ENCODE measurements around the gene SNX20. TPM values are rescaled to one million over a fixed set of nuclear protein-coding genes. Genes with fewer than 3 reads are reported as not detected.

SNX20 gene, protein sequence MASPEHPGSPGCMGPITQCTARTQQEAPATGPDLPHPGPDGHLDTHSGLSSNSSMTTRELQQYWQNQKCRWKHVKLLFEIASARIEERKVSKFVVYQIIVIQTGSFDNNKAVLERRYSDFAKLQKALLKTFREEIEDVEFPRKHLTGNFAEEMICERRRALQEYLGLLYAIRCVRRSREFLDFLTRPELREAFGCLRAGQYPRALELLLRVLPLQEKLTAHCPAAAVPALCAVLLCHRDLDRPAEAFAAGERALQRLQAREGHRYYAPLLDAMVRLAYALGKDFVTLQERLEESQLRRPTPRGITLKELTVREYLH
- total RNA-seq: not detected in 2 replicates

DNA sequence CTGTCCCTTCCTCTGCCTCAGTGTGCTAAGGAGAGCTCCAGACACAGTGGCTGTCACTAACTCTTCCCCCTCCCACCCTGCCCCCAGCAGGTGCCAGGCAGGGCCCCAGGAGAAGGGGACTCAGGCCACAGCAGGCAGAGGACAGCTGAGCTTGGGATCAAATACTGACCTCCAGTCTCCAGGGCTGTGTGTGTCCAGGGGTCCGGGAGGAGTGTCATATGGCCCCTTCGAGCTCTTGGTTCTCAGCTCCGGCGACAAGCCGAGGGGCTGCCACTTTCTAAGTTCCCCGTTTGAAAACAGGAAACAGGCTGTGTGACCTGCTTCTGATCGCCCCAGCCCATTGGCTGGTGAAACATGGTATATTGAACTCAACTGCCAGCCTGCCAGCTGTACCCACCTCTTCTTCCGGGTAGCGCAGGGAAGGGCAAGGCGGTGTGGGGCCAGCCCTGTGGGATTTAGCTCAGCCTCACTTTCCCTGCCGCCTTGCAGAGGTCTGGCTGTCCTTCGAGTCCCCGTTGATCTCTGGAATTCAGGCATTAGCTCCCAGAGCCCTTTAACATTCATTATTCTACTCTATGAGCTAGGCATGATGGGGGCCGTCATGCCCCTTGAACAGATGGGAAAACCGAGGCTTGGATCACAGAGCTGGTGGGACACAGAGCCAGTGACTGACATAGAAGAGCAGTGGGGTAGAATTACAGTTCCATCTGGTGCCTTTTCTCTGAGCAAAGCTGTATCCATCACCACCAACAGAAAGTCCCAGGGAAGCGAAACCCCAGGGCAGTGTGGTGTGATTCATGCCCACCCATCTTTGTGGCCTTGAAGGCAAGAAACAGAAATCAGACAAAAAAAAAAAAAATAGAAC is at the start of gene SNX20:
Gene SNX20 (minus strand): TSS at position 292 of the 865 bp plus-strand sequence. CDS start 3,786 bp downstream, outside the sequence.

DNA sequence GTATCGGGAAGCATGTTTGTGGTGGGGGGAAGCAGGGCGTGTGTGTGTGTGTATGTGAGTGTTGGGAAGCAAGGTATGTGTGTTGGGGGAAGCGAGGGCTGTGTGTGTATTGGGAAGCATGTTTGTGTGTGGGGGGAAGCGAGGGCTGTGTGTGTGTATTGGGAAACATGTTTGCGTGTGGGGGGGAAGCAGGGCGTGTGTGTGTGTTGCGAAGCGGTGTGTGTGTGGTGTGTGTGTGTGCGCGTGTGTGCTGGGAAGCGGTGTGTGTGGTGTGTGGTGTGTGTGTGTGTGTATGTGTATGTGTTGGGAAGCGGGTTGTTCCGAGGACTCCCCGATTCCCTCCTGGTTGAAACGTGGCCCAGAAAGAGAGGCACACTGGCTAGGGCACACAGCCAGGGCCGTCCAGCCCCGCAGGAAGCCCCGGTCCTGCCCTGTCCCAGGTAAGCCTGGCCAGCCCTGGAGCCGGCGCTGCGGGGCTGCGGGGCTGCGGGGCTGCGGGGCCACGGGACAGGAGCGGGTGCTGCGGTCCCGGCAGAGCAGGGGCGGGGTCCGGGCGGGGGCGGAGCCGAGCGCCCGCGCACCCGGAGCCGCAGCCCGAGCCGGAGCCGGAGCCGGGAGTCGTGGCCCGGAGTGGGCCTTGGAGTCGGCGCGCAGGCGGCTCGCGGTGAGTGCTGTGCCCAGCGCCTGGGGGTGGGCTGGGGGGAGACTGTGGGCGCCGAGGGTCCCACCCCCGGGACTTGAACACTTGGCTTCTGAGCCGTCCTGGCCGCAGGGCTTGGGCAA is 12.1 kb upstream of the SNX20 start, which contains the start of gene NOD2:
Gene NOD2 (plus strand): TSS at position 608 of the 783 bp plus-strand sequence. CDS start 5,890 bp downstream, outside the sequence.

Other genes with a start within 250 kb of the SNX20 start
- gene NKD1, start 132.9 kb downstream of the SNX20 start, total RNA-seq: under 0.01 TPM in 2 replicates
- gene NOD2, start 12.3 kb upstream of the SNX20 start, total RNA-seq: under 0.01 TPM in 1 of 2 replicates, not detected in the other
- gene CYLD, start 60.8 kb upstream of the SNX20 start, total RNA-seq: 30.7 and 33.7 TPM in 2 replicates